Measurements from ENCODE around the gene BUB1.
"Not testable (repeated sequence)": the region's sequence is repeated elsewhere in the genome, so short reads cannot be mapped to it uniquely, and the experiment has no call there.

DNA sequence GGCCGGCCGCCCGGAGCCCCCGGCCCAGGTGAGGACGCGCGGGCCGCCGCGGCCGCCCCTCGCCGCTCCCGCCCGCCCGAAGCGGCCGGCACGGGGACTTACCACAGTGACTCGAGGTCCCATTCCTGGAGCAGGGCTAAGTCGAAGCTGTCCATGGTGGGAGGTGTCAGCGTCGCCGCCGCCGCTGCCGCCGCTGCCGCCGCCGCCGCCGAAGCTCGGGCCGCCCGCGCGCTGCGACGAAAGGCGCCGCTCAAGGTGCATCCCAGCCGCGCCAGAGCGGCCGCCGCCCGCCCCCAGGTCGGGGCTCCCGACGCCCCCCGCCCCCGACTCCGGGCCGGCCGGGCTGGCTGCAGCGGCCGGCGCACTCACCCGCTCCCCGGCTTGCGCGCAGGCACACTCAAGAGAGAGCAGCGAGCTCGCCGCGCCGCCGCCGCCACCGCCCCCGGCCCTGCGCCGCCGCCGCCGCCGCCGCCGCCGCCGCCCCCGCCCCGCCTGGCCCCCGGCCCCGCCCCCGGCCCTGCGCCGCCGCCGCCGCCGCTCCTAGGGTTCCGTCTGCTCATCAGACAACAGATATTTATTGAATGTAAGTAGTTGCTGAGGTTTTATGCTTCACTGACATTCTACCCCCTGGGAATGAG lies 67.1 kb downstream of the BUB1 start:
- TF ChIP-seq, protein P1, sequence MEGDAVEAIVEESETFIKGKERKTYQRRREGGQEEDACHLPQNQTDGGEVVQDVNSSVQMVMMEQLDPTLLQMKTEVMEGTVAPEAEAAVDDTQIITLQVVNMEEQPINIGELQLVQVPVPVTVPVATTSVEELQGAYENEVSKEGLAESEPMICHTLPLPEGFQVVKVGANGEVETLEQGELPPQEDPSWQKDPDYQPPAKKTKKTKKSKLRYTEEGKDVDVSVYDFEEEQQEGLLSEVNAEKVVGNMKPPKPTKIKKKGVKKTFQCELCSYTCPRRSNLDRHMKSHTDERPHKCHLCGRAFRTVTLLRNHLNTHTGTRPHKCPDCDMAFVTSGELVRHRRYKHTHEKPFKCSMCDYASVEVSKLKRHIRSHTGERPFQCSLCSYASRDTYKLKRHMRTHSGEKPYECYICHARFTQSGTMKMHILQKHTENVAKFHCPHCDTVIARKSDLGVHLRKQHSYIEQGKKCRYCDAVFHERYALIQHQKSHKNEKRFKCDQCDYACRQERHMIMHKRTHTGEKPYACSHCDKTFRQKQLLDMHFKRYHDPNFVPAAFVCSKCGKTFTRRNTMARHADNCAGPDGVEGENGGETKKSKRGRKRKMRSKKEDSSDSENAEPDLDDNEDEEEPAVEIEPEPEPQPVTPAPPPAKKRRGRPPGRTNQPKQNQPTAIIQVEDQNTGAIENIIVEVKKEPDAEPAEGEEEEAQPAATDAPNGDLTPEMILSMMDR (IDR thresholded peaks at IDR 0.05): not testable (repeated sequence)
- not testable (repeated sequence) for TF ChIP-seq POLR2A (IDR thresholded peaks at IDR 0.05)

Measured in thyroid gland (tissue), 4 donors.